ENCODE data around the gene KIF18B.

The KIF18B gene

DNA sequence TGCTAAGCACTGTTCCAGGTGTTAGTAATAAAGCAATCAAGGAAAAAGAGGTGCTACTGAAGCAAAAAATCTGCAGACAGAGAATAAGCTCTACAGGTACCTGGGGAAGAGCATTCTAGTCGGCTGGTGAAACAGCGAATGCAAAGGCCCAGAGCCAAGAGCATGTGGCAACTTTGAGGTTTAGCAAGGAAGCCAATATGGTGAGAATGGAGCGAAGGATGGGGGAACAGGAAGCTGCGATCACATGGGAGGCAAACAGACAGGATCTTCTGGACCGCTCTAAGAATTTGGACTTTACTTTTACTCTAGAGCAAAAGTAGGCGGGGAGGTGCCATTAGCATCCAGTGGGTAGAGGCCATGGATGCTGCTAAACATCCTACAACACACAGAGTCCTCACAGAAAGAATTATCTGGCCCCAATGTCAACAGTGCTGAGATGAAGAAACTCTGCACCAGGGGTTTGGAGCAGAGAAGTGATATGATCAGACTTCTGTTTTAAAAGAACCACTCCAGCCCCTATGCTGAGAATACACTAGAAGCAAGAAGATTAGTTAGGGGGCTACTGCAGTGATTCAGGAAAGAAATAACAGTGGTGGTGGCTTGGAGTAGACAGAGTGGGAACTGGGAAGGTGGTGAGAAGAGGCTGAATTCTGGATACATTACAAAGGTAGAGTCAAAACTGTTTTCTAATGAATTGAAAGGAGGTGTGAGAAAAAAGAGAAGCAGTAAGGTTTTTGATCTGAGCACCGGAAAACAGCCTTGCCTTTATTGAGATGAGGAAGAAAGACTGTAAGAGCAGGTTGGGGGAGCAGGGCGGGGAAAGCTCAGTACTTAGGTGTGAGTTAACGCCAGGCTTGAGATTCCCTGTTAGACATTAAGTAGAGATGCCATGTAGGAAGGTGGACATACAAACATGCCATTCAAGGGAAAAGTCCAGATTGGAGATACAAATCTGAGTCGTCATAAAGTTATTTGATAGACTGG lies 59.3 kb downstream of the KIF18B start:
- no peak for TF ChIP-seq EZH2 (IDR thresholded peaks at IDR 0.05; ENCODE audit: borderline replicate concordance, low read length)
- TF ChIP-seq, protein P1, sequence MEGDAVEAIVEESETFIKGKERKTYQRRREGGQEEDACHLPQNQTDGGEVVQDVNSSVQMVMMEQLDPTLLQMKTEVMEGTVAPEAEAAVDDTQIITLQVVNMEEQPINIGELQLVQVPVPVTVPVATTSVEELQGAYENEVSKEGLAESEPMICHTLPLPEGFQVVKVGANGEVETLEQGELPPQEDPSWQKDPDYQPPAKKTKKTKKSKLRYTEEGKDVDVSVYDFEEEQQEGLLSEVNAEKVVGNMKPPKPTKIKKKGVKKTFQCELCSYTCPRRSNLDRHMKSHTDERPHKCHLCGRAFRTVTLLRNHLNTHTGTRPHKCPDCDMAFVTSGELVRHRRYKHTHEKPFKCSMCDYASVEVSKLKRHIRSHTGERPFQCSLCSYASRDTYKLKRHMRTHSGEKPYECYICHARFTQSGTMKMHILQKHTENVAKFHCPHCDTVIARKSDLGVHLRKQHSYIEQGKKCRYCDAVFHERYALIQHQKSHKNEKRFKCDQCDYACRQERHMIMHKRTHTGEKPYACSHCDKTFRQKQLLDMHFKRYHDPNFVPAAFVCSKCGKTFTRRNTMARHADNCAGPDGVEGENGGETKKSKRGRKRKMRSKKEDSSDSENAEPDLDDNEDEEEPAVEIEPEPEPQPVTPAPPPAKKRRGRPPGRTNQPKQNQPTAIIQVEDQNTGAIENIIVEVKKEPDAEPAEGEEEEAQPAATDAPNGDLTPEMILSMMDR (IDR thresholded peaks at IDR 0.05; ENCODE audit: low read length), result no peak
- H3K4me3 ChIP-seq (ENCODE audit: low read depth, low read length, poor library complexity, severe bottlenecking), result no peak overlapping the region
- H3K27ac ChIP-seq (ENCODE audit: low read depth, low read length, poor library complexity, severe bottlenecking), result no peak overlapping the region
- H3K9me2 ChIP-seq (ENCODE audit: low read depth, low read length), result no peaks in the 10 kb centered on the region
- no peaks in the 10 kb centered on the region for H3K27me3 ChIP-seq (ENCODE audit: insufficient read depth, low read length)
- peaks cover 49% of the 10 kb centered on the region for H3K36me3 ChIP-seq (ENCODE audit: insufficient read depth, low read length)
- no peaks in the 10 kb centered on the region for H4K20me1 ChIP-seq (ENCODE audit: insufficient read depth, low read length)
- no peak overlapping the region for H3K4me2 ChIP-seq (ENCODE audit: low read length)
- H3K9me3 ChIP-seq (ENCODE audit: low read length), result no peaks in the 10 kb centered on the region
- H3K79me2 ChIP-seq (ENCODE audit: insufficient read depth, low read length), result peaks cover 4% of the 10 kb centered on the region; the same call in 1 of the 2 replicates
- peaks cover 7% of the 10 kb centered on the region for H3K4me1 ChIP-seq (ENCODE audit: insufficient read depth, low read length, severe bottlenecking)
- H3F3A ChIP-seq (ENCODE audit: insufficient read depth, low read length), result no peaks in the 10 kb centered on the region
- no peak overlapping the region for H3K9ac ChIP-seq (ENCODE audit: low read length)
- no peak overlapping the region for H2AFZ ChIP-seq (ENCODE audit: low read length)

GRCh38 chr17:44887016-44887415 lies 60.6 kb downstream of the KIF18B start:
- H3K79me2 ChIP-seq (ENCODE audit: insufficient read depth, low read length), result peaks cover under 1% of the 10 kb centered on the region; the same call in 1 of the 2 replicates
- no peak overlapping the region for H3K27ac ChIP-seq (ENCODE audit: low read depth, low read length, poor library complexity, severe bottlenecking)
- no peak overlapping the region for H2AFZ ChIP-seq (ENCODE audit: low read length)
- H3F3A ChIP-seq (ENCODE audit: insufficient read depth, low read length), result no peaks in the 10 kb centered on the region
- H3K4me1 ChIP-seq (ENCODE audit: insufficient read depth, low read length, severe bottlenecking), result peaks cover 7% of the 10 kb centered on the region
- TF ChIP-seq EZH2 (IDR thresholded peaks at IDR 0.05; ENCODE audit: borderline replicate concordance, low read length), result no peak
- TF ChIP-seq, protein P1 (IDR thresholded peaks at IDR 0.05; ENCODE audit: low read length), result no peak
- H3K9me2 ChIP-seq (ENCODE audit: low read depth, low read length), result no peaks in the 10 kb centered on the region
- H3K9me3 ChIP-seq (ENCODE audit: low read length), result no peaks in the 10 kb centered on the region
- H4K20me1 ChIP-seq (ENCODE audit: insufficient read depth, low read length), result no peaks in the 10 kb centered on the region
- no peak overlapping the region for H3K4me2 ChIP-seq (ENCODE audit: low read length)
- H3K4me3 ChIP-seq (ENCODE audit: low read depth, low read length, poor library complexity, severe bottlenecking), result no peak overlapping the region
- H3K36me3 ChIP-seq (ENCODE audit: insufficient read depth, low read length), result peaks cover 50% of the 10 kb centered on the region
- no peaks in the 10 kb centered on the region for H3K27me3 ChIP-seq (ENCODE audit: insufficient read depth, low read length)
- H3K9ac ChIP-seq (ENCODE audit: low read length), result no peak overlapping the region

DNA sequence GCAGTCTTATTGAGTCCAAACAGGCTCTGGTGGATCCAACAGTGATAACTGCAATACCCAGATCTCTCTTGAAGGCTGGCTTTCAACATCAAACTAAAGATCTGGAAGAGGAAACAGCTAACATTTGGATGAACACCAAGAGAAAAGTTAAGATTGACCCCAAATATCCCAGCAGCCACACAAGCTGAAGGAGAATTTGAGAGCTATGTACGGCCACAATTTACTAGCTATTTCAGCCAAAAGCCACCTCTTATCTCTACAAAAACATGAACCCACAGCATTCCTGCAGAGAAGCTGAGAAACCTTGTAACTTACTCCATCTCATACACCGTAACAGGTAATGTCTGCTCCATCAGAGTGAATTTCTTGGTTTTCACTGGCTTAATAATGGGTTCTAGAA lies 62.6 kb downstream of the KIF18B start:
- H3K9ac ChIP-seq (ENCODE audit: low read length), result no peak overlapping the region
- no peaks in the 10 kb centered on the region for H3K9me2 ChIP-seq (ENCODE audit: low read depth, low read length)
- H3K4me2 ChIP-seq (ENCODE audit: low read length), result no peak overlapping the region
- H2AFZ ChIP-seq (ENCODE audit: low read length), result no peak overlapping the region
- no peaks in the 10 kb centered on the region for H3K27me3 ChIP-seq (ENCODE audit: insufficient read depth, low read length)
- no peaks in the 10 kb centered on the region for H3K9me3 ChIP-seq (ENCODE audit: low read length)
- no peaks in the 10 kb centered on the region; the same call in 1 of the 2 replicates for H3K79me2 ChIP-seq (ENCODE audit: insufficient read depth, low read length)
- no peak for TF ChIP-seq EZH2 (IDR thresholded peaks at IDR 0.05; ENCODE audit: borderline replicate concordance, low read length)
- TF ChIP-seq, protein P1 (IDR thresholded peaks at IDR 0.05; ENCODE audit: low read length), result no peak
- peaks cover 65% of the 10 kb centered on the region for H3K36me3 ChIP-seq (ENCODE audit: insufficient read depth, low read length)
- peaks cover 7% of the 10 kb centered on the region for H3K4me1 ChIP-seq (ENCODE audit: insufficient read depth, low read length, severe bottlenecking)
- no peaks in the 10 kb centered on the region for H3F3A ChIP-seq (ENCODE audit: insufficient read depth, low read length)
- H4K20me1 ChIP-seq (ENCODE audit: insufficient read depth, low read length), result no peaks in the 10 kb centered on the region
- no peak overlapping the region for H3K4me3 ChIP-seq (ENCODE audit: low read depth, low read length, poor library complexity, severe bottlenecking)
- no peak overlapping the region for H3K27ac ChIP-seq (ENCODE audit: low read depth, low read length, poor library complexity, severe bottlenecking)
